Sigmoid colon (tissue), 7 donors: ENCODE results near the gene EHBP1. TPM values are rescaled to one million over a fixed set of nuclear protein-coding genes. Genes with fewer than 3 reads are reported as not detected.

Experiments used
- DNase-seq: peaks from one replicate; pipeline ENCODE4 v3.0.0-alpha.2; 2019
- H3K27ac ChIP-seq, 4 donors: fragments of 200-600 bp; sonication (generic); one replicate each; pipeline ENCODE4 v1.5.1; 2016 to 2019; ENCODE audit warnings: mild to moderate bottlenecking in 1 of 4
- H3K27me3 ChIP-seq, 3 donors: fragments of 200-600 bp; sonication (generic); one replicate each; pipeline ENCODE4 v1.5.1; 2019; ENCODE audit warnings: mild to moderate bottlenecking in 1 of 3
- H3K36me3 ChIP-seq, 4 donors: fragments of 200-600 bp; sonication (generic); one replicate each; pipeline ENCODE4 v1.5.1; 2016 to 2019
- H3K4me1 ChIP-seq, 4 donors: fragments of 200-600 bp; sonication (generic); one replicate each; pipeline ENCODE4 v1.5.1; 2017 to 2019
- H3K4me3 ChIP-seq, 4 donors: fragments of 200-600 bp; sonication (generic); one replicate each; pipeline ENCODE4 v1.5.1; 2017 to 2019; ENCODE audit warnings: mild to moderate bottlenecking in 2 of 4, moderate library complexity in 1 of 4
- H3K9me3 ChIP-seq, 4 donors: fragments of 200-600 bp in 3 of 4; sonication (generic) in 3 of 4; one replicate each; pipeline versions ENCODE4 v1.5.1 to v1.6.1; 2013 to 2019
- CTCF ChIP-seq, 4 experiments: fragments of 450-650 bp in 3 of 4; fragments of 200-600 bp in 1 of 4; IDR thresholded peaks; one replicate each; pipeline ENCODE4 v1.5.1; 2016 to 2019; ENCODE audit warnings: antibody characterized with exemption in 4 of 4, mild to moderate bottlenecking in 3 of 4, moderate library complexity in 2 of 4
- EP300 ChIP-seq, 4 donors: sonication (generic); formaldehyde crosslinking; IDR thresholded peaks; one replicate each; pipeline ENCODE4 v1.6.1; 2017; ENCODE audit warnings: antibody characterized with exemption in 4 of 4
- POLR2A ChIP-seq, 2 donors: fragments of 450-650 bp; IDR thresholded peaks; one replicate each; pipeline ENCODE4 v1.6.1; 2016; ENCODE audit warnings: antibody characterized with exemption in 2 of 2, mild to moderate bottlenecking in 2 of 2, moderate library complexity in 2 of 2
- POLR2AphosphoS5 ChIP-seq, 4 donors: sonication (generic); formaldehyde crosslinking; IDR thresholded peaks; one replicate each; pipeline ENCODE4 v1.6.1; 2017; ENCODE audit warnings: antibody characterized with exemption in 4 of 4
- WGBS, 2 donors: extraction: QIAGEN DNeasy Blood & Tissue Kit; methylation state at CpG; one replicate each; pipeline ENCODE4 v1.1.7; 2013; 5-methylcytosine and 5-hydroxymethylcytosine counted together
- intact Hi-C: fragments of 100-400 bp; cut with DNase I; formaldehyde crosslinking; loops from one replicate; pipeline ENCODE4 v1.15.1; 2023
- polyA plus RNA-seq, 3 donors: library from polyadenylated mRNA; stranded (reverse); fragments of 200-250 nt; gene quantifications; one replicate each; pipeline ENCODE4 v1.2.3, GENCODE V29; 2013
- total RNA-seq, 4 donors: library from RNA; depleted of rRNA; stranded (reverse); fragments of >200 nt; gene quantifications; one replicate each; pipeline ENCODE4 v1.1.0, GENCODE V29; 2016
- donor health status: healthy with polysubstance abuse.
- donor health status: Bipolar disorder and iron deficiency.
- donor health status: healthy.

EHBP1 gene
- total and polyA plus RNA-seq, 7 donors = 12.7 to 161 (median 121) TPM

DNA sequence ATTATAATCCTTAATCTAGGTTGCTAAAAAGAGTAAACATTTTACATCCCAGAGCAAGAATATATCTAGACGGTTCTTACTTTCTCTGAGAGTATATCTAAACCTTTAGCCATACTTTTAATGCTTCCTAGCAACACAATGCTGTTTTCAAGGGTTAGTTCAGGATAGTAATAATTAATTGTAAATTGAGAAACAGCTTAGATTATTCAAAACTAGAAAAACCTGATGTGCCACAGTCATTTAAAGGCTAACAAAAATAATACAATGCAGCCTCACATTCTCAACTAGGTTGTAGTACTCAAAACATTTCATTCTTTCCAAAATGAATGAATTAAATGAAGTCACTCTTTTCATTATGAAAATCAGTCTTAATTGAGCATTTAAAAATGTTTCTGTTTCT, 241.9 kb downstream of the EHBP1 start:
- no peak for TF ChIP-seq POLR2A (IDR thresholded peaks at IDR 0.05)
- no peak for TF ChIP-seq POLR2AphosphoS5 (IDR thresholded peaks at IDR 0.05)
- TF ChIP-seq CTCF (IDR thresholded peaks at IDR 0.05) = no peak
- no peak for TF ChIP-seq EP300 (IDR thresholded peaks at IDR 0.05)
- no peak for DNase-seq
- no peaks in the 10 kb centered on the region for H3K27me3 ChIP-seq
- H3K36me3 ChIP-seq = peaks cover 0 to 52% (median 3%) of the 10 kb centered on the region in 4 donors
- 83 to 84% methylated on average over 1 of the region's 1 CpG for WGBS, 2 donors
- intact Hi-C loops = no loop called here
- H3K27ac ChIP-seq = no peak overlapping the region
- no peaks in the 10 kb centered on the region for H3K4me1 ChIP-seq
- no peaks in the 10 kb centered on the region for H3K9me3 ChIP-seq
- no peak overlapping the region for H3K4me3 ChIP-seq

DNA sequence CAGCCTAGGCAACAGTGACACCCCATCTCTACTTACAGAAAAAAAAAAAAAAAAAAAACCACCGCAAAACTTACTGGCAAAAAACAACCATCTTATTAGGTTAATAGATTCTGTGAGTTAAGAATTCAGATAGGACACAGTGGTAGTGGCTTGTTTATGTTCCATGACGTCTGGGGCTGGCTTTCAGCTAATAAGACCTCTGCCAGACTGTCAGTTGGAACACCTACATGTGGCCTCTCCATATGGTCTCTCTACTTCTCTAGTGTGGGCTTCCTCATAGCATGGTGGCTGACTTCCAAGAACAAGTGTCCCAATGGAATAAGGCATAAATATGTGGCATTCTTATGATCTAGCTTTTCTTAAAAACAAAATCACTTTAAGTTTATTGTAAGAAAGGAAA, 251.1 kb downstream of the EHBP1 start:
- intact Hi-C loops = no loop called here
- Histone ChIP-seq H3K27ac (no peak overlapping the region), H3K27me3 (no peaks in the 10 kb centered on the region), H3K36me3 (peaks cover 3 to 66% (median 6%) of the 10 kb centered on the region in 4 donors), H3K4me1 (no peaks in the 10 kb centered on the region), H3K9me3 (no peaks in the 10 kb centered on the region), H3K4me3 (no peak overlapping the region)
- WGBS, 2 donors = 87 to 89% methylated on average over 2 of the region's 2 CpGs
- no peak for TF ChIP-seq POLR2AphosphoS5 (IDR thresholded peaks at IDR 0.05)
- TF ChIP-seq CTCF (IDR thresholded peaks at IDR 0.05) = no peak
- TF ChIP-seq EP300 (IDR thresholded peaks at IDR 0.05) = no peak
- no peak for TF ChIP-seq POLR2A (IDR thresholded peaks at IDR 0.05)
- no peak for DNase-seq

- Histone ChIP-seq H3K4me3 (no peak overlapping the region), H3K9me3 (no peaks in the 10 kb centered on the region), H3K27me3 (no peaks in the 10 kb centered on the region), H3K36me3 (peaks cover 3 to 77% (median 6%) of the 10 kb centered on the region in 4 donors), H3K4me1 (no peaks in the 10 kb centered on the region), H3K27ac (no peak overlapping the region)
- DNase-seq = no peak
- WGBS, 2 donors = 95 to 96% methylated on average over 3 of the region's 3 CpGs
- intact Hi-C loops = no loop called here
- no peak for TF ChIP-seq EP300 (IDR thresholded peaks at IDR 0.05)
- TF ChIP-seq CTCF (IDR thresholded peaks at IDR 0.05) = no peak
- no peak for TF ChIP-seq POLR2A (IDR thresholded peaks at IDR 0.05)
- no peak for TF ChIP-seq POLR2AphosphoS5 (IDR thresholded peaks at IDR 0.05)
Measured at GRCh38 chr2:62958206-62958605, 252.7 kb downstream of the EHBP1 start.

DNA sequence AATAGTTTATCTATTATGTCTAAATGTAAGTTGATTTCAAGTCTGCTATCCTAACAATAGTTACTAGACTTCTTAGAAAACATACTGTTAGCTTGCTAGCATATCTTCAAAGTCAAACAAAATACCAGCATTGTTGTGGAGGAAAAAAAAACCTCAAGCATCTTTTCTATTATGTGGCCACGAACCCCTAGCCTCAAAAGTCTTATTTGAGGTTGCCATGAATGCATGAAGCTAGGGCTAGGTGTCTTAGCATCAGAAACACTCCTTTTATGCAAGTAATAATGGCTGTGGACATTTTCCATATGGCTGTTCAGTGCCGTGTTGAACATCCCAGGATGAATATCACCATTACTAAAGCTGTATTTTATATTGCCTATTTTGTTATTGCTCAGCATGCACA, 258.5 kb downstream of the EHBP1 start:
- no peaks in the 10 kb centered on the region for H3K9me3 ChIP-seq
- intact Hi-C loops = no loop called here
- H3K36me3 ChIP-seq = peaks cover 0 to 51% (median 3%) of the 10 kb centered on the region in 4 donors
- WGBS, 2 donors = 82 to 89% methylated on average over 2 of the region's 2 CpGs
- DNase-seq = no peak
- H3K4me1 ChIP-seq = no peaks in the 10 kb centered on the region
- no peaks in the 10 kb centered on the region for H3K27me3 ChIP-seq
- no peak overlapping the region for H3K4me3 ChIP-seq
- H3K27ac ChIP-seq = no peak overlapping the region
- TF ChIP-seq POLR2A (IDR thresholded peaks at IDR 0.05) (no peak), POLR2AphosphoS5 (IDR thresholded peaks at IDR 0.05) (no peak), CTCF (IDR thresholded peaks at IDR 0.05) (no peak), EP300 (IDR thresholded peaks at IDR 0.05) (no peak)

- 90 to 92% methylated on average over 7 of the region's 7 CpGs for WGBS, 2 donors
Measured at GRCh38 chr2:62964671-62965070, 259.2 kb downstream of the EHBP1 start.

More at GRCh38 chr2:62964671-62965070, 259.2 kb downstream of the EHBP1 start:
- no peak overlapping the region for H3K27ac ChIP-seq
- no peak overlapping the region for H3K4me3 ChIP-seq
- H3K9me3 ChIP-seq = no peaks in the 10 kb centered on the region
- DNase-seq = no peak
- H3K27me3 ChIP-seq = no peaks in the 10 kb centered on the region
- TF ChIP-seq CTCF (IDR thresholded peaks at IDR 0.05) (no peak), POLR2AphosphoS5 (IDR thresholded peaks at IDR 0.05) (no peak), POLR2A (IDR thresholded peaks at IDR 0.05) (no peak), EP300 (IDR thresholded peaks at IDR 0.05) (no peak)
- intact Hi-C loops = no loop called here
- H3K4me1 ChIP-seq = no peaks in the 10 kb centered on the region
- H3K36me3 ChIP-seq = peaks cover 0 to 44% (median 2%) of the 10 kb centered on the region in 4 donors
